C4-2B (cell line): ENCODE results near the gene BCHE.
A peak's percentile ranks its signal among the peaks of the same experiment; 100 is the strongest.

Experiments
- H3K27ac ChIP-seq: fragments of 450-650 bp; 2 replicates; pipeline ENCODE4 v1.5.1; 2017
- CTCF ChIP-seq: fragments of 450-650 bp; conservative IDR thresholded peaks from 2 replicates; pipeline ENCODE4 v1.5.1; 2017; ENCODE audit warnings: mild to moderate bottlenecking
- ZFX ChIP-seq: fragments of 450-650 bp; IDR thresholded peaks from 2 replicates; pipeline ENCODE4 v1.6.1; 2017

BCHE gene

GRCh38 chr3:165868088-165868487 is 30.9 kb upstream of the BCHE start:
- H3K27ac ChIP-seq: no peak overlapping the region
- TF ChIP-seq CTCF: no peak
- no peak for TF ChIP-seq ZFX

- H3K27ac ChIP-seq: no peak overlapping the region
- no peak for TF ChIP-seq CTCF
- no peak for TF ChIP-seq ZFX
These were observed 21.8 kb upstream of the BCHE start for GRCh38 chr3:165859061-165859460.

- TF ChIP-seq CTCF: no peak
- no peak overlapping the region for H3K27ac ChIP-seq
These were observed 18.4 kb upstream of the BCHE start for GRCh38 chr3:165855581-165855980.

- TF ChIP-seq ZFX (no peak), CTCF (peak; percentile 85)
- no peak overlapping the region for H3K27ac ChIP-seq
These were observed 17.5 kb upstream of the BCHE start for GRCh38 chr3:165854696-165855095.

- H3K27ac ChIP-seq: no peak overlapping the region
- TF ChIP-seq ZFX (no peak), CTCF (no peak)
These were observed 15.5 kb upstream of the BCHE start for GRCh38 chr3:165852711-165853110.

GRCh38 chr3:165852191-165852590 is 15.0 kb upstream of the BCHE start:
- no peak overlapping the region for H3K27ac ChIP-seq
- TF ChIP-seq CTCF (no peak), ZFX (no peak)

GRCh38 chr3:165846056-165846455 is 8.8 kb upstream of the BCHE start:
- TF ChIP-seq ZFX (no peak), CTCF (no peak)
- H3K27ac ChIP-seq: no peak overlapping the region
